Right atrium auricular region (tissue), 2 donors: ENCODE results near the gene ALDH1L2. TPM values are rescaled to one million over a fixed set of nuclear protein-coding genes. Genes with fewer than 3 reads are reported as not detected.

Experiments used
- DNase-seq: peaks from one replicate; pipeline ENCODE4 v3.0.0-alpha.2; 2019; ENCODE audit warnings: low spot score
- H3K27ac ChIP-seq, 2 donors: fragments of 200-600 bp; sonication (generic); 1 replicate in 1 of 2; 2 replicates in 1 of 2; pipeline ENCODE4 v1.5.1; 2016 to 2019
- H3K27me3 ChIP-seq, 2 donors: fragments of 200-600 bp; sonication (generic); one replicate each; pipeline versions ENCODE4 v1.5.1 to v1.6.0; 2017 to 2019
- H3K36me3 ChIP-seq: fragments of 200-600 bp; sonication (generic); one replicate; pipeline ENCODE4 v1.5.1; 2016
- H3K4me1 ChIP-seq, 2 donors: fragments of 200-600 bp; sonication (generic); one replicate each; pipeline versions ENCODE4 v1.5.1 to v1.6.0; 2017 to 2019
- H3K4me3 ChIP-seq, 2 donors: fragments of 200-600 bp; sonication (generic); 1 replicate in 1 of 2; 2 replicates in 1 of 2; pipeline ENCODE4 v1.5.1; 2017 to 2019; ENCODE audit warnings: mild to moderate bottlenecking in 1 of 2, moderate library complexity in 1 of 2
- H3K9me3 ChIP-seq, 2 donors: fragments of 200-600 bp; sonication (generic); one replicate each; pipeline ENCODE4 v1.5.1; 2019
- total RNA-seq, 2 donors: library from RNA; depleted of rRNA; stranded (reverse); fragments of >200 nt; gene quantifications; one replicate each; pipeline ENCODE4 v1.1.0, GENCODE V29; 2016
- TF ChIP-seq, protein P1 (sequence below), 2 donors: fragments of 200-600 bp; sonication (generic); IDR thresholded peaks; one replicate each; pipeline ENCODE4 v1.5.1; 2019; ENCODE audit warnings: antibody characterized with exemption in 2 of 2

Gene ALDH1L2
- total RNA-seq, 2 donors from 2014 or later: 1.2 to 2.5 TPM

DNA sequence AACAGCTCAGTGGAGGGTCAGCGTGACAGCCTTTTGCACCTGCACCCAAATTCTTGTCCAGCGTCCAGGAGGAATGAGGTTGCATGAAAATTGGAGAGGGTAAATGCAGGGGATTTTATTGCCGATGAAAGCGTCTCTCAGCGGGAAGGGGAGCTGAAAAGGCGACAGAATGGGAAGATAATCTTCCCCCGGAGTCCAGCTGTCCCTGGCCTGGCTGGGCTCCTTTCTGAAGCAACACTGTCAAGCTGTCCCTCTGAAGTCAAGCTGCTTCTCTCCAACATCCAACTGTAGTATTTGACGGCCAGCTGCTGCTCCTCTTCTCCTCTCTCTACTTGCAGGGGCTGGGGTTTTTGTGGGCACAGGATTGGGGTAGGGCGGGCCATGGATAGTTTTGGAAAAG lies 65.5 kb downstream of the ALDH1L2 start:
- no peak for DNase-seq
- no peaks in the 10 kb centered on the region for H3K27me3 ChIP-seq
- no peaks in the 10 kb centered on the region for H3K4me1 ChIP-seq
- peaks cover 5% of the 10 kb centered on the region for H3K36me3 ChIP-seq
- no peaks in the 10 kb centered on the region for H3K9me3 ChIP-seq
- H3K4me3 ChIP-seq: no peak overlapping the region
- TF ChIP-seq, protein P1, sequence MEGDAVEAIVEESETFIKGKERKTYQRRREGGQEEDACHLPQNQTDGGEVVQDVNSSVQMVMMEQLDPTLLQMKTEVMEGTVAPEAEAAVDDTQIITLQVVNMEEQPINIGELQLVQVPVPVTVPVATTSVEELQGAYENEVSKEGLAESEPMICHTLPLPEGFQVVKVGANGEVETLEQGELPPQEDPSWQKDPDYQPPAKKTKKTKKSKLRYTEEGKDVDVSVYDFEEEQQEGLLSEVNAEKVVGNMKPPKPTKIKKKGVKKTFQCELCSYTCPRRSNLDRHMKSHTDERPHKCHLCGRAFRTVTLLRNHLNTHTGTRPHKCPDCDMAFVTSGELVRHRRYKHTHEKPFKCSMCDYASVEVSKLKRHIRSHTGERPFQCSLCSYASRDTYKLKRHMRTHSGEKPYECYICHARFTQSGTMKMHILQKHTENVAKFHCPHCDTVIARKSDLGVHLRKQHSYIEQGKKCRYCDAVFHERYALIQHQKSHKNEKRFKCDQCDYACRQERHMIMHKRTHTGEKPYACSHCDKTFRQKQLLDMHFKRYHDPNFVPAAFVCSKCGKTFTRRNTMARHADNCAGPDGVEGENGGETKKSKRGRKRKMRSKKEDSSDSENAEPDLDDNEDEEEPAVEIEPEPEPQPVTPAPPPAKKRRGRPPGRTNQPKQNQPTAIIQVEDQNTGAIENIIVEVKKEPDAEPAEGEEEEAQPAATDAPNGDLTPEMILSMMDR (IDR thresholded peaks at IDR 0.05): no peak
- H3K27ac ChIP-seq: no peak overlapping the region

GRCh38 chr12:105018012-105018411 lies 66.2 kb downstream of the ALDH1L2 start:
- no peaks in the 10 kb centered on the region for H3K27me3 ChIP-seq
- no peaks in the 10 kb centered on the region for H3K4me1 ChIP-seq
- H3K36me3 ChIP-seq: peaks cover 9% of the 10 kb centered on the region
- H3K9me3 ChIP-seq: no peaks in the 10 kb centered on the region
- DNase-seq: no peak
- TF ChIP-seq, protein P1 (IDR thresholded peaks at IDR 0.05): no peak
- H3K27ac ChIP-seq: no peak overlapping the region
- H3K4me3 ChIP-seq: no peak overlapping the region

DNA sequence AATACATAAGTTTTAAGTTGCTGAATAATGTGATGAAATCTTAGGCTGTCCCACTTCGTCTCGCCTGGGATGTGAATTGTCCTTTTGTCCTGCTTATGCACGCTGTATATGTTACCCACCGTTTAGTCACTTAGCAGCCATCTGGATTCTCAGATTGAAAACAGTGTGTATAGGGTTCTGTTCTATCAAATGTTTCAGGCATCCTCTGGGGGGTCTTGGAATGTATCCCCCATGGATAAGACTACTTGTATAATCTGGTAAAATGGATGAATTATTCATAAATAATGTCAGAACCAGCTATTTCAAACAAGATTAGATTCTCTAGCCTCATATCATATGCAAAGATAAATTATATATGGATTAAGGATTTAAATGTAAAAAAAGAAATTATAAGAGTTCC lies 68.7 kb downstream of the ALDH1L2 start:
- H3K9me3 ChIP-seq: no peaks in the 10 kb centered on the region
- no peaks in the 10 kb centered on the region for H3K4me1 ChIP-seq
- H3K36me3 ChIP-seq: peaks cover 15% of the 10 kb centered on the region
- no peak overlapping the region for H3K27ac ChIP-seq
- H3K27me3 ChIP-seq: no peaks in the 10 kb centered on the region
- TF ChIP-seq, protein P1 (IDR thresholded peaks at IDR 0.05): no peak
- no peak overlapping the region for H3K4me3 ChIP-seq
- no peak for DNase-seq

- Histone ChIP-seq H3K36me3 (peaks cover 15% of the 10 kb centered on the region), H3K27me3 (no peaks in the 10 kb centered on the region), H3K4me1 (no peaks in the 10 kb centered on the region), H3K27ac (no peak overlapping the region), H3K9me3 (no peaks in the 10 kb centered on the region), H3K4me3 (no peak overlapping the region)
- TF ChIP-seq, protein P1 (IDR thresholded peaks at IDR 0.05): no peak
- no peak for DNase-seq
Measured at GRCh38 chr12:105014603-105015002, 69.7 kb downstream of the ALDH1L2 start.

DNA sequence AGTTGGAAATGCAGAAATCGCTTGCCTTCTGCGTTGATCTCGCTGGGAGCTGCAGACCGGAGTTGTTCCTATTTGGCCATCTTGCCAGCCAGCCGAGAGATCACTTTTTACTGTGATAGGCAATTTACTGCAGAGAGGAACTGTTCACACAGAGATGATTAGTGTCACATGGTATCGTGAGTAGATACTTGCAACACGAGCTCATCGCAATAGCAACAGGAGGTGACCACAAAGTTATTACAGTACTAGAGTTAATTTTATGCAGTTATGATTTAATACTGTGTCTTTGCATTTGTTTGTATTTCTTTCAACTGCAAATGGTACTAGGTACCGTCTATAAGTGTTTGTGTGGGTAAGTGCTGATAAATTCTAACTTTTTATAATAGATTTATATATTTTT lies 70.4 kb downstream of the ALDH1L2 start:
- TF ChIP-seq, protein P1 (IDR thresholded peaks at IDR 0.05): no peak
- Histone ChIP-seq H3K27ac (no peak overlapping the region), H3K4me3 (no peak overlapping the region), H3K36me3 (peaks cover 15% of the 10 kb centered on the region), H3K27me3 (no peaks in the 10 kb centered on the region), H3K4me1 (no peaks in the 10 kb centered on the region), H3K9me3 (no peaks in the 10 kb centered on the region)
- no peak for DNase-seq

GRCh38 chr12:105001476-105001875 lies 82.8 kb downstream of the ALDH1L2 start:
- no peak for DNase-seq
- Histone ChIP-seq H3K27me3 (no peaks in the 10 kb centered on the region), H3K36me3 (peaks cover 15% of the 10 kb centered on the region), H3K4me3 (no peak overlapping the region), H3K4me1 (no peaks in the 10 kb centered on the region), H3K9me3 (no peaks in the 10 kb centered on the region), H3K27ac (no peak overlapping the region)
- TF ChIP-seq, protein P1 (IDR thresholded peaks at IDR 0.05): no peak
